ENCODE measurements around the gene POLN.
"Not testable (repeated sequence)": the region's sequence is repeated elsewhere in the genome, so short reads cannot be mapped to it uniquely, and the experiment has no call there.

POLN gene

GRCh38 chr4:2245787-2246275, 3.9 kb upstream of the POLN start:
- Histone ChIP-seq H3K9me3 (ENCODE audit: low read length) (no peaks in the 10 kb centered on the region), H3K27ac (ENCODE audit: low read depth, low read length) (no peak overlapping the region), H3K4me1 (ENCODE audit: insufficient read depth, low read length) (peaks cover 15% of the 10 kb centered on the region), H3K4me3 (ENCODE audit: low read depth in 1 of 2, low read length in 2 of 2) (no peak overlapping the region), H3K36me3 (ENCODE audit: insufficient read depth, low read length) (peaks cover 11% of the 10 kb centered on the region), H3K27me3 (ENCODE audit: control insufficient read depth in 1 of 2, insufficient read depth in 2 of 2, low read length in 2 of 2) (no peaks in the 10 kb centered on the region), H3K9ac (ENCODE audit: low read length) (no peak overlapping the region)

GRCh38 chr4:2245057-2245786, 3.3 kb upstream of the POLN start:
- no peak overlapping the region for H3K27ac ChIP-seq (ENCODE audit: low read depth, low read length)
- no peak overlapping the region for H3K4me3 ChIP-seq (ENCODE audit: low read depth in 1 of 2, low read length in 2 of 2)
- no peaks in the 10 kb centered on the region for H3K9me3 ChIP-seq (ENCODE audit: low read length)
- no peaks in the 10 kb centered on the region for H3K27me3 ChIP-seq (ENCODE audit: control insufficient read depth in 1 of 2, insufficient read depth in 2 of 2, low read length in 2 of 2)
- peaks cover 22% of the 10 kb centered on the region for H3K4me1 ChIP-seq (ENCODE audit: insufficient read depth, low read length)
- H3K9ac ChIP-seq (ENCODE audit: low read length) = peak overlapping the region; percentile 9
- H3K36me3 ChIP-seq (ENCODE audit: insufficient read depth, low read length) = peaks cover 6% of the 10 kb centered on the region

GRCh38 chr4:2243681-2244380, 1.9 kb upstream of the POLN start:
- Histone ChIP-seq H3K36me3 (ENCODE audit: insufficient read depth, low read length) (no peaks in the 10 kb centered on the region), H3K9me3 (ENCODE audit: low read length) (no peaks in the 10 kb centered on the region), H3K27me3 (ENCODE audit: control insufficient read depth in 1 of 2, insufficient read depth in 2 of 2, low read length in 2 of 2) (no peaks in the 10 kb centered on the region), H3K27ac (ENCODE audit: low read depth, low read length) (no peak overlapping the region), H3K9ac (ENCODE audit: low read length) (no peak overlapping the region), H3K4me1 (ENCODE audit: insufficient read depth, low read length) (peaks cover 35% of the 10 kb centered on the region), H3K4me3 (ENCODE audit: low read depth in 1 of 2, low read length in 2 of 2) (no peak overlapping the region)

- Histone ChIP-seq H3K9ac (ENCODE audit: low read length) (peak overlapping the region; percentile 65), H3K27ac (ENCODE audit: low read depth, low read length) (no peak overlapping the region)
Measured at GRCh38 chr4:2241003-2241402, 918 bp downstream of the POLN start.

GRCh38 chr4:2236944-2237666, 4.8 kb downstream of the POLN start:
- H3K4me3 ChIP-seq (ENCODE audit: low read depth in 1 of 2, low read length in 2 of 2) = no peak overlapping the region
- no peaks in the 10 kb centered on the region for H3K27me3 ChIP-seq (ENCODE audit: control insufficient read depth in 1 of 2, insufficient read depth in 2 of 2, low read length in 2 of 2)
- peaks cover 6% of the 10 kb centered on the region for H3K36me3 ChIP-seq (ENCODE audit: insufficient read depth, low read length)
- no peak overlapping the region for H3K9ac ChIP-seq (ENCODE audit: low read length)
- H3K27ac ChIP-seq (ENCODE audit: low read depth, low read length) = no peak overlapping the region
- H3K9me3 ChIP-seq (ENCODE audit: low read length) = no peaks in the 10 kb centered on the region
- peaks cover 26% of the 10 kb centered on the region for H3K4me1 ChIP-seq (ENCODE audit: insufficient read depth, low read length)

More at GRCh38 chr4:2241003-2241402, 918 bp downstream of the POLN start:
- Histone ChIP-seq H3K27me3 (ENCODE audit: control insufficient read depth in 1 of 2, insufficient read depth in 2 of 2, low read length in 2 of 2) (no peaks in the 10 kb centered on the region), H3K9me3 (ENCODE audit: low read length) (no peaks in the 10 kb centered on the region), H3K4me3 (ENCODE audit: low read depth in 1 of 2, low read length in 2 of 2) (peak overlapping the region in 1 of 2 donors; percentile 76), H3K4me1 (ENCODE audit: insufficient read depth, low read length) (peaks cover 38% of the 10 kb centered on the region), H3K36me3 (ENCODE audit: insufficient read depth, low read length) (no peaks in the 10 kb centered on the region)

- H3K9me3 ChIP-seq (ENCODE audit: low read length) = no peaks in the 10 kb centered on the region
- no peak overlapping the region for H3K4me3 ChIP-seq (ENCODE audit: low read depth in 1 of 2, low read length in 2 of 2)
- no peak overlapping the region for H3K27ac ChIP-seq (ENCODE audit: low read depth, low read length)
- no peaks in the 10 kb centered on the region for H3K27me3 ChIP-seq (ENCODE audit: control insufficient read depth in 1 of 2, insufficient read depth in 2 of 2, low read length in 2 of 2)
- no peaks in the 10 kb centered on the region for H3K4me1 ChIP-seq (ENCODE audit: insufficient read depth, low read length)
- no peak overlapping the region for H3K9ac ChIP-seq (ENCODE audit: low read length)
- peaks cover 6% of the 10 kb centered on the region for H3K36me3 ChIP-seq (ENCODE audit: insufficient read depth, low read length)
Measured at GRCh38 chr4:2231082-2231481, 10.8 kb downstream of the POLN start.

GRCh38 chr4:2226261-2226660, 15.7 kb downstream of the POLN start:
- Histone ChIP-seq H3K27me3 (ENCODE audit: control insufficient read depth in 1 of 2, insufficient read depth in 2 of 2, low read length in 2 of 2) (no peaks in the 10 kb centered on the region), H3K36me3 (ENCODE audit: insufficient read depth, low read length) (peaks cover 11% of the 10 kb centered on the region), H3K9ac (ENCODE audit: low read length) (no peak overlapping the region), H3K4me1 (ENCODE audit: insufficient read depth, low read length) (no peaks in the 10 kb centered on the region), H3K27ac (ENCODE audit: low read depth, low read length) (no peak overlapping the region), H3K4me3 (ENCODE audit: low read depth in 1 of 2, low read length in 2 of 2) (no peak overlapping the region), H3K9me3 (ENCODE audit: low read length) (no peaks in the 10 kb centered on the region)

GRCh38 chr4:2222838-2223237, 19.1 kb downstream of the POLN start:
- peaks cover 11% of the 10 kb centered on the region for H3K36me3 ChIP-seq (ENCODE audit: insufficient read depth, low read length)
- no peak overlapping the region for H3K27ac ChIP-seq (ENCODE audit: low read depth, low read length)
- no peaks in the 10 kb centered on the region for H3K9me3 ChIP-seq (ENCODE audit: low read length)
- H3K27me3 ChIP-seq (ENCODE audit: control insufficient read depth in 1 of 2, insufficient read depth in 2 of 2, low read length in 2 of 2) = no peaks in the 10 kb centered on the region
- no peak overlapping the region for H3K9ac ChIP-seq (ENCODE audit: low read length)
- H3K4me1 ChIP-seq (ENCODE audit: insufficient read depth, low read length) = no peaks in the 10 kb centered on the region
- H3K4me3 ChIP-seq (ENCODE audit: low read depth in 1 of 2, low read length in 2 of 2) = no peak overlapping the region

- not testable (repeated sequence) for H3K4me1 ChIP-seq (ENCODE audit: insufficient read depth, low read length); H3K9me3 ChIP-seq (ENCODE audit: low read length); H3K4me3 ChIP-seq (ENCODE audit: low read depth in 1 of 2, low read length in 2 of 2); H3K27me3 ChIP-seq (ENCODE audit: control insufficient read depth in 1 of 2, insufficient read depth in 2 of 2, low read length in 2 of 2); H3K27ac ChIP-seq (ENCODE audit: low read depth, low read length); H3K9ac ChIP-seq (ENCODE audit: low read length)
- H3K36me3 ChIP-seq (ENCODE audit: insufficient read depth, low read length) = peaks cover 11% of the 10 kb centered on the region
Measured at GRCh38 chr4:2221378-2221777, 20.5 kb downstream of the POLN start.

- Histone ChIP-seq H3K9me3 (ENCODE audit: low read length) (no peaks in the 10 kb centered on the region), H3K27me3 (ENCODE audit: control insufficient read depth in 1 of 2, insufficient read depth in 2 of 2, low read length in 2 of 2) (no peaks in the 10 kb centered on the region), H3K36me3 (ENCODE audit: insufficient read depth, low read length) (peaks cover 11% of the 10 kb centered on the region), H3K4me3 (ENCODE audit: low read depth in 1 of 2, low read length in 2 of 2) (no peak overlapping the region), H3K4me1 (ENCODE audit: insufficient read depth, low read length) (no peaks in the 10 kb centered on the region), H3K9ac (ENCODE audit: low read length) (no peak overlapping the region), H3K27ac (ENCODE audit: low read depth, low read length) (no peak overlapping the region)
Measured at GRCh38 chr4:2220016-2220630, 21.8 kb downstream of the POLN start.

- Histone ChIP-seq H3K27me3 (ENCODE audit: control insufficient read depth in 1 of 2, insufficient read depth in 2 of 2, low read length in 2 of 2) (no peaks in the 10 kb centered on the region), H3K27ac (ENCODE audit: low read depth, low read length) (no peak overlapping the region), H3K4me3 (ENCODE audit: low read depth in 1 of 2, low read length in 2 of 2) (no peak overlapping the region), H3K9ac (ENCODE audit: low read length) (no peak overlapping the region), H3K36me3 (ENCODE audit: insufficient read depth, low read length) (peaks cover 11% of the 10 kb centered on the region), H3K9me3 (ENCODE audit: low read length) (no peaks in the 10 kb centered on the region), H3K4me1 (ENCODE audit: insufficient read depth, low read length) (no peaks in the 10 kb centered on the region)
Measured at GRCh38 chr4:2219233-2219760, 22.6 kb downstream of the POLN start.

Data from muscle layer of colon (tissue), 2 donors.